ENCODE data around the gene RSF1.

The RSF1 gene

GRCh38 chr11:77750394-77751156, 69.9 kb downstream of the RSF1 start:
- no peak overlapping the region for H3K4me3 ChIP-seq (replicated peaks; ENCODE audit: low read depth, low read length)
- no peak for TF ChIP-seq CTCF (IDR thresholded peaks at IDR 0.05; ENCODE audit: low read length, missing control alignments)
- DNase-seq (ENCODE audit: low read depth), result no peak

GRCh38 chr11:77749232-77749631, 71.3 kb downstream of the RSF1 start:
- no peak for DNase-seq (ENCODE audit: low read depth)
- H3K4me3 ChIP-seq (replicated peaks; ENCODE audit: low read depth, low read length), result no peak overlapping the region
- TF ChIP-seq CTCF (IDR thresholded peaks at IDR 0.05; ENCODE audit: low read length, missing control alignments), result no peak

GRCh38 chr11:77748266-77748665, 72.3 kb downstream of the RSF1 start:
- no peak for TF ChIP-seq CTCF (IDR thresholded peaks at IDR 0.05; ENCODE audit: low read length, missing control alignments)
- DNase-seq (ENCODE audit: low read depth), result no peak
- no peak overlapping the region for H3K4me3 ChIP-seq (replicated peaks; ENCODE audit: low read depth, low read length)

GRCh38 chr11:77747381-77747969, 73.0 kb downstream of the RSF1 start:
- no peak for TF ChIP-seq CTCF (IDR thresholded peaks at IDR 0.05; ENCODE audit: low read length, missing control alignments)
- H3K4me3 ChIP-seq (replicated peaks; ENCODE audit: low read depth, low read length), result no peak overlapping the region
- peak; percentile 55 for DNase-seq (ENCODE audit: low read depth)

- no peak overlapping the region for H3K4me3 ChIP-seq (replicated peaks; ENCODE audit: low read depth, low read length)
- no peak for TF ChIP-seq CTCF (IDR thresholded peaks at IDR 0.05; ENCODE audit: low read length, missing control alignments)
These were observed 84.0 kb downstream of the RSF1 start for GRCh38 chr11:77736473-77736872.

GRCh38 chr11:77734890-77735289, 85.6 kb downstream of the RSF1 start:
- no peak overlapping the region for H3K4me3 ChIP-seq (replicated peaks; ENCODE audit: low read depth, low read length)
- TF ChIP-seq CTCF (IDR thresholded peaks at IDR 0.05; ENCODE audit: low read length, missing control alignments), result no peak
- no peak for DNase-seq (ENCODE audit: low read depth)

More at GRCh38 chr11:77736473-77736872, 84.0 kb downstream of the RSF1 start:
- DNase-seq (ENCODE audit: low read depth), result no peak
